GM19468 (cell line): Measurements from ENCODE around the gene SDCBP2.

Experiments used
- ATAC-seq: cut with Tn5 transposase; IDR thresholded peaks from one replicate; pipeline ENCODE4 v1.9.1; 2021; ENCODE audit warnings: mild to moderate bottlenecking, moderate library complexity, moderate number of reproducible peaks; ENCODE audit not compliant: unreplicated experiment; ENCODE audit errors: extremely low read depth

SDCBP2 gene, protein sequence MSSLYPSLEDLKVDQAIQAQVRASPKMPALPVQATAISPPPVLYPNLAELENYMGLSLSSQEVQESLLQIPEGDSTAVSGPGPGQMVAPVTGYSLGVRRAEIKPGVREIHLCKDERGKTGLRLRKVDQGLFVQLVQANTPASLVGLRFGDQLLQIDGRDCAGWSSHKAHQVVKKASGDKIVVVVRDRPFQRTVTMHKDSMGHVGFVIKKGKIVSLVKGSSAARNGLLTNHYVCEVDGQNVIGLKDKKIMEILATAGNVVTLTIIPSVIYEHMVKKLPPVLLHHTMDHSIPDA

GRCh38 chr20:1328680-1329330 lies at the start of gene SDCBP2:
Gene SDCBP2 (minus strand): TSS chr20:1329139. CDS start chr20:1320416, 8,723 bp downstream.
- no peak for ATAC-seq

DNA sequence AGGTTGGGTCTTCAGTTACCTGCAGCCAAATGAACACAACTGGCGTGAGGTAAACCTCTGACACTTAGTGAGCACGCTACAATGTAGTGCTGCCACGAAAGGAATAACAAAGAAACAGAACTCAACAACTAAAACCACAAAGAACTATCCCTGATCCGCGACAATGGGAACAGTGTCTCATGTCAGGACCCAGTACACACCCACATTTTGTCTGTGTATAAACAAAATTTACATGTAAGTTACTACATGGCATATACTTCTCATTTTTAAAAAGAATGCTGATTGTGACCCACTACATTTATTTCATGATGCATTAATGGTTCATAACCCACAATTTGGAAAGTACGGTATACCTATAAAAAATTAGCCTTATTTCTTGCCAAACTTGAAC lies 49.8 kb upstream of the SDCBP2 start:
- no peak for ATAC-seq

GRCh38 chr20:1377984-1378734 lies 49.2 kb upstream of the SDCBP2 start:
- no peak for ATAC-seq

DNA sequence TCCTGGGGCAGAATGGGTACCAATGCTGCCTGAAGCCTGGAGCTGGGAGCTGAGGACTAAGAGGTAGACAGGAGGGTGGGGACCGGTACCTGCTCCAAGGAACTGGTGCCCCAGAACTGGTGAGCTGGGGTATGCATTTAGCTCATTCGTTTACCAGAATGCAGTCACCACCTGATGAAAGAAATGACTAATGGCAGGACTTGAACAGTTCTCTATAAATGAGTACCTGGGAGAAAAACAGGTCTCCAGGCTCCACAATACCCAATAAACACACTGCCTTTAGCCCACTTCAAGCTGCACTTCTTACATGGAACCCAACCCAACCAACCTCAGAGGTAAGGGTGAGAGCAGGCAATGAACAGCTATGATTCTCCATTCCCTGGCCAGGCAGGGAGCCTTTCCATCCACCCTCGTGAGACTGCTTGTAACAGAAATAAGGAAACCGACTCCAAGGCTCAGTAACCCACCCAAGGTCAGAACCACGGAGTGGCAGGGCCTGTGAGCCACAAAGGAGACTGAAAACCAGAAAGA lies 48.5 kb upstream of the SDCBP2 start:
- no peak for ATAC-seq

DNA sequence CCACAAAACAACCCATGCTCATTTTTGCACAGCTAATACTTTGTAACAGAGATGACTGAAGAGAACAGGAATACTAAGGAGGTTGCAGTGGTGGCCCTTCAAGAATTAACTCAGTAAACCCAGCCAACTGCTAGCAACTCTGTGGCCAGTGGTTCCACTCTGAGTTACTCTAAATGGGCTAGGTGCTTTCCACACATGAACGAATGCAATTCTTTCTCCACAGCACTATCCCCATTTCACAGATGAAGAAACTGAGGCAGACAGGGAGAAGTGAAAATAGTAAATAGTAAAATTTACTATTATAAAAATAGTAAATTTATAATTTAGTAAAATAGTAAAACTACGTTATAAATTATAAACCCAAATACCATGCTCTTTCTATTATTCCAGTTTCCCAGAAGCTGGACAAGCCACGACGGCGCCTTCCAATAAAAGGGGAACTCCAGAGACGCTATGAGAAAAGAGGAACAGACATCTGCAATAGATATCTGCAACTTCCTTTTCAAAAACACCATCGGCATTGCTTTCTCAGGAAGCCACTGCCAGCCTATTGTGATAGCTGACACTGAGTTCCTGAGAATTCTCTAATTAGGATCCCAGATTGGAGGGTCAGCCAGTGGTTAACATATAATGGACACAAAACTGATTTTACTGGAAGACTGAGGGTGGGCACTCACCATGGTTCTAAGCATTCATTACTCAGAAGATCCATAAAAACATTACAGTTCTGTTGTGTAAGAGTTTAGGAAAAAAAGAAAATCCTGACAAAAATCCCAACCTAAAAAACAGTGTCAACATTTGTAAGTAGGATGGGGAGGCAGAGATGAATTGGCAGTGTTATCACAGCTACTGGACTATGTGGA lies 47.7 kb upstream of the SDCBP2 start:
- ATAC-seq: no peak

DNA sequence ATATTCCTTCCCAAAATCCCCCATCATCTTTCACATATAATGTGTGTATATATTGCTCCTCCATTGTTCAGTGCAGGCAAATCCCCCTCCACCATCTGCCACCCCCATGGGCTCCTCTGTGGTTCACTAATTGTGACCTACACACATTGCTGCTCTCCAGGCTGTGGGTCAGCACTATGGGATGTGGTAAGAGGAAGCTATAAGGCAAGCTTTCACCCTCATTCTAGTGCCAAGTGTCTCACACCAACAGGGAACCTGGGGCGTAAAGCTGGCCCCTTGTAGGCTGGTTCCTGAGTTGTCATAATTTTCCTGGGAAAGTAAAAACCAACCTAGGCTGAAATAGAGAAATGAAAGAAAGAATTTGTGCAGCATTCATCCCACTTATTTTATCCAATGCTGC lies 47.1 kb upstream of the SDCBP2 start:
- no peak for ATAC-seq

DNA sequence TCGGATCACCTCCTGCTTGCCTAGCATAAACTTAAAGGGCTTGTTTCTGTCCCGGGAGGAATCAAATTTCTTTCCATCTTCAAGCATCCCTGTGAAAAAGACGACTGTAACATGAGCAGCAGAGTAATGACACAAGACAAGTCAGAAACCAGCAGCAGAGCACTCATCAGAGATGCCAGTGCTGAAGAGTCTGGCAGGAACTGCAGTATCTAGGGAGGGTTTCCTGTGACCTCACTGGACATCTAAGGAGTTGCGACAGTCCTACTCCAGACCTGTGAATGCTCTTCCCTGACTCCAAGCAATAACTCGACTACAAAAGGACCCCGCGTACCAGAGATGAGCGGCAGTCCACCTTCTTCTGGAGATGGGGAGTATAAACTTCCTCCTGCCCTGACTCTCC lies 46.6 kb upstream of the SDCBP2 start:
- no peak for ATAC-seq

- ATAC-seq: no peak
These were observed 45.3 kb upstream of the SDCBP2 start for GRCh38 chr20:1374246-1374645.

DNA sequence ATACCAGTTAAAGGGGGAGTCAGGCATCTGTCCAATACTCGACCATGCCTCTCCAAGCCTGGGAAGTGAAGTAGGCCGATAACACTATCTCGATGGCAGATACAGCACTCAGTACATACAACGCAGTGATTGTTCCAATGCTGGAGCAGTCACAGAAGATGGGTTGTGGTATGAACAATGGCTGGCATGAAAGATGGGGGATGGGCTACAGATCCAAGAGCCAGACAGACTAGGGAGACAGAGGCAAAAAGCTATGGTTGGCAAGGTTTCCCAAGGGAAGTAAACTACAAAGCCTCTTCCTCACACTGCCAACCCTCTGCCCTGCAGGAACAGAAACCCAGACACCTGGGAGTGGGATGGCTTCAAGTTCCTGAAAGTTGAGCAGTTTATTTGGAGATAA lies 44.7 kb upstream of the SDCBP2 start:
- no peak for ATAC-seq

DNA sequence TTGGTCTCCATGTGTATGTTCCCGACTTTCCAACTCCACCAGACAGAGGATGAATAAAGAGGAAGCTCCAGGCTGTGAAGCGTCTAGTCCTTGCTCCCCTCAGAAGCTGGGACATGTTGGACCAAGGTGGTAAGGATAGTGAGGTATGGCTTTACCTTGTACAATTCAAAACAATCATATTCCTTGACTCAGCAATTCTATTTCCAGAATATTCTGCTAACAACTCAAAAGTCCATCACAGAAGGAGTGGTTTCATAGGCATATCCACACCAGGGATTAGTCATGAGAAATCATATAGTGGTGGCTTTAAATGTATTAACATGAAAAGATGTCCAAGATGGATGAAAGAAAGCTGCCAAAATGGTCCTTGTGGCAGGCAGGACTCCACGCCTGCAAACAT lies 44.1 kb upstream of the SDCBP2 start:
- ATAC-seq: no peak

GRCh38 chr20:1371830-1372539 lies 43.0 kb upstream of the SDCBP2 start:
- ATAC-seq: no peak

GRCh38 chr20:1371202-1371782 lies 42.4 kb upstream of the SDCBP2 start:
- ATAC-seq: no peak

- ATAC-seq: no peak
These were observed 41.7 kb upstream of the SDCBP2 start for GRCh38 chr20:1370548-1371110.

DNA sequence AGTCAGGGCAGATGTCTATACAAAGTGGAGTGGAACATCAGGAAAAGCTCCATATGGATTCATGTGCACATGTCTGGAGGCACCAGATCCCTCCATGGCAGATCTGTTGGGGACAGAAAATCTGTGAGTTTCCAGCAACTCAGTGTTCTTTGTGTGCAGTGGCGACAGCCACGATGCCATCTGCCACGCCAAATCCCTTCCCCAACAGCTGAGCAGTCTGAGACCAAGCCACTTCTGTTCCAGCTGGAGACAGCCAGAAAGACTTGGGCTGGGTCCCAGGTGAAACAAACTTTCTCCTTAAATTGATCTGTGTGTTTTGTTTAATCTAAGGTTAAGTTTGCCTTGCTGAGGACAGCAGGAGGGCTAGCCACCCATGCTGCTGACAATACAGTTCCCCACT lies 41.0 kb upstream of the SDCBP2 start:
- ATAC-seq: no peak

DNA sequence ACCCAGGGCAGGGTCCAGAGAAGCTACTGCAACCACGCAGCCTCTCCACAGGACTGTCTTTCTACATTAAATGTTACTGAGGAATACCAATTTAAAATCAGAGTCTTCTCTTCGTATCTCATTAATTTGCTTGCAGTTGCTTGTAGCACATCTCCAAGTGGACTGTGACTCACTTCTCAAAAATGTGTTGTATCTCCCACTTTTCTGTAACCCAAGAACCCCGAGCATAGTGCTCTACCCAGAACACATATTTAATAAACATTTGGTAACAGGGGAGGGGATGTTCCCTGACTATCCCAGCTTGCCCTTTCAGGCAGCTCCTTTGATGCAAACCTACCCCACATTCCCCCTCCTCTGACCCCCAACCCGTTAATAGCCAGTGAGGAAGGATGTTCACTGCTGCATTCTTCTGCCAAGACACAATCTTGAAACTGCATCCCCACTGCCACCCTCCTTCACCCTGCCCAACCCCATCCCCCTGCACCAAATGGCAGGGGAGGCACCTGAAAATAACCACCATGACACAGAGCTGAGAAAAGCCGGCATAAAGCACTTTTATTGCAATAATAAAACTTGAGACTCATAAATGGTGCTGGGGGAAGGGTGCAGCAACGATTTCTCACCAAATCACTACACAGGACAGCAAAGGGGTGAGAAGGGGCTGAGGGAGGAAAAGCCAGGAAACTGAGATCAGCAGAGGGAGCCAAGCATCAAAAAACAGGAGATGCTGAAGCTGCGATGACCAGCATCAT lies 39.7 kb upstream of the SDCBP2 start:
- ATAC-seq: no peak

- ATAC-seq: no peak
These were observed 38.5 kb upstream of the SDCBP2 start for GRCh38 chr20:1367479-1367878.

GRCh38 chr20:1364106-1364505 lies 35.2 kb upstream of the SDCBP2 start:
- no peak for ATAC-seq

GRCh38 chr20:1363522-1363921 lies 34.6 kb upstream of the SDCBP2 start:
- ATAC-seq: no peak
